HL-60 (cell line): Measurements from ENCODE around the gene SCIN.
"Not testable (repeated sequence)": the region's sequence is repeated elsewhere in the genome, so short reads cannot be mapped to it uniquely, and the experiment has no call there.

ENCODE experiments used
- CTCF ChIP-seq: IDR thresholded peaks from one replicate; pipeline ENCODE4 v1.5.1; 2011; ENCODE audit warnings: low read length, control low read depth, inconsistent platforms; ENCODE audit not compliant: insufficient read depth
- POLR2AphosphoS5 ChIP-seq: IDR thresholded peaks from 2 replicates; pipeline ENCODE4 v1.6.1; 2012; ENCODE audit warnings: low read depth
- REST ChIP-seq: IDR thresholded peaks from 2 replicates; pipeline ENCODE4 v1.6.1; 2012; ENCODE audit warnings: low read depth; ENCODE audit not compliant: insufficient replicate concordance

- TF ChIP-seq CTCF, POLR2AphosphoS5, REST: not testable (repeated sequence)
Observed at GRCh38 chr7:12660423-12660822, 89.9 kb downstream of the SCIN start.
